Astrocyte of the spinal cord (primary cell): ENCODE measurements around the gene SLC16A5.
"Not testable (repeated sequence)": the region's sequence is repeated elsewhere in the genome, so short reads cannot be mapped to it uniquely, and the experiment has no call there.

Experiments
- DNase-seq: peaks from one replicate; pipeline ENCODE4 v3.0.0; 2011; ENCODE audit warnings: low read depth, low spot score
- H3K4me3 ChIP-seq: 2 replicates; pipeline ENCODE4 v1.5.1; 2011; ENCODE audit warnings: low read depth, mild to moderate bottlenecking, low read length, moderate library complexity
- CTCF ChIP-seq: IDR thresholded peaks from 2 replicates; pipeline ENCODE4 v1.5.1; 2012; ENCODE audit warnings: low read depth, mild to moderate bottlenecking, low read length, inconsistent platforms
- in situ Hi-C: cut with HindIII; loops from 2 replicates; pipeline ENCODE4 v1.10.0; 2017; ENCODE audit warnings: low sequenced_read_pairs

Gene SLC16A5, protein sequence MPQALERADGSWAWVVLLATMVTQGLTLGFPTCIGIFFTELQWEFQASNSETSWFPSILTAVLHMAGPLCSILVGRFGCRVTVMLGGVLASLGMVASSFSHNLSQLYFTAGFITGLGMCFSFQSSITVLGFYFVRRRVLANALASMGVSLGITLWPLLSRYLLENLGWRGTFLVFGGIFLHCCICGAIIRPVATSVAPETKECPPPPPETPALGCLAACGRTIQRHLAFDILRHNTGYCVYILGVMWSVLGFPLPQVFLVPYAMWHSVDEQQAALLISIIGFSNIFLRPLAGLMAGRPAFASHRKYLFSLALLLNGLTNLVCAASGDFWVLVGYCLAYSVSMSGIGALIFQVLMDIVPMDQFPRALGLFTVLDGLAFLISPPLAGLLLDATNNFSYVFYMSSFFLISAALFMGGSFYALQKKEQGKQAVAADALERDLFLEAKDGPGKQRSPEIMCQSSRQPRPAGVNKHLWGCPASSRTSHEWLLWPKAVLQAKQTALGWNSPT

DNA sequence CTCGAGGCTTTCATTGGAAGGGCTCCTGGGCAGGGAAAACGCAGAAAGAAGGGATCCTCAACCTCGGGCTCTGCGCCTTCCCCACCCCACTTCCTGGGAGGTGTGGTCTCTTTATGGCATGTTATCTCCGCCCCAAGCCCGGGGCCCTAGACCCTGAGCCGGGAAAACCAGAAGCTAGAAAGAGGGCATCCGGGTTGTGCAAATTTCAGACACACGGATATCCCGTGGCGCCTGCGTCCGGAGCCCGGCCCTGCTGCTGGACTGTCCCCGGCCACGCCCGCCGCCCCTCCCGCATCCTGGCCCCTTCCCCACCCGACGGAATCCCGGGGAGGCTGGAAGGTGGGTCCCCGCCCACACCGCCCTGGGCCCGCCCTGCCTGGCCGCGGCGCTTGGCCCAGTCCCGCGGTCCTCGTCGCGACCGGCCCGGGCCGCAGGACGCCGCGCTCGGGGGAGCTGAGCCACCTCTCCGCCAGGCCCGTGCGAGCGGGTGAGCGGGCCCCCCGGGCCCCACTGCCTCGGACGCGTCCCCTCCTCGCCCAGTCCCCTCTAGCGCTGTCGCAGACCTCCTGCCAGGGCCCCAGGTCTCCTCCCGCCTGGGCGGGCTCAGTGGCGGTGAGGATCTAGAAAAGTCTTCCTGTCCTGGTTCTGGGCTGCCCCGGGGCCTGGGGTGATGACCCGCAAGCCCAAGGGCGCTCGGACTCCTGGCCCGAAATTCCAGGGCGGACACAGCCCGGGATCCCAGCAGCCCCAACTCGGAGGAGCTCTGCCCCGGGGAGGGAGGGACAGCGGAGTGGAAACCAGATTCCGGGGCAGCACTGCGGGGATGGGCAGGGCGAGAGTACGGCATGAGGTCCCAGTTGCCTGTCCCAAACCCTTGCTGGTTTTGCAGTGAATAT is at the start of gene SLC16A5:
Gene SLC16A5, plus strand, starts transcription at position 397 of the 896 bp plus-strand sequence. CDS start 5,683 bp downstream, outside the sequence.
- no peak for TF ChIP-seq CTCF
- DNase-seq, result peak; percentile 70
- H3K4me3 ChIP-seq, result peak within 1 kb of the TSS; percentile 44
- in situ Hi-C loops, result no loop called here

DNA sequence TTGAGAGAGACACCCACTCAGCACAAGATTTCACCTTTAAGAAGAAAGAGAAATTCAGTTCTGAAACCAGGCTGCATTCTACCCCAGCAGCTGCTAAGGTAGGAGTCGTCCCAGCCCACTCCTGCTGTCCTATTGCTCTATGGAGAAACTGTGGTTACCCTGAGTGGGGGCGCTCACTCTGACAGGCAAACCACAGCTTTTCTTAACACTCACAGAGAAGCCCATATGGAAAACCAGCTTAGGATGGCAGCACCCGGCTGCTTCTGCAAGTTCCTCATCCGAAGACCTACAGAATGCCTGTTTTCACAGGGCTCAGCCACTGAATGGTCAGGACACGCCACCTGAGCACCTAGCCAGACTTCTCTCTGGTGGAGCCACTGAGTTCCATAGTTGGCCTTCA is 48.5 kb upstream of the SLC16A5 start:
- TF ChIP-seq CTCF, result no peak
- in situ Hi-C loops, result no loop called here
- H3K4me3 ChIP-seq, result no peak overlapping the region
- DNase-seq, result no peak

DNA sequence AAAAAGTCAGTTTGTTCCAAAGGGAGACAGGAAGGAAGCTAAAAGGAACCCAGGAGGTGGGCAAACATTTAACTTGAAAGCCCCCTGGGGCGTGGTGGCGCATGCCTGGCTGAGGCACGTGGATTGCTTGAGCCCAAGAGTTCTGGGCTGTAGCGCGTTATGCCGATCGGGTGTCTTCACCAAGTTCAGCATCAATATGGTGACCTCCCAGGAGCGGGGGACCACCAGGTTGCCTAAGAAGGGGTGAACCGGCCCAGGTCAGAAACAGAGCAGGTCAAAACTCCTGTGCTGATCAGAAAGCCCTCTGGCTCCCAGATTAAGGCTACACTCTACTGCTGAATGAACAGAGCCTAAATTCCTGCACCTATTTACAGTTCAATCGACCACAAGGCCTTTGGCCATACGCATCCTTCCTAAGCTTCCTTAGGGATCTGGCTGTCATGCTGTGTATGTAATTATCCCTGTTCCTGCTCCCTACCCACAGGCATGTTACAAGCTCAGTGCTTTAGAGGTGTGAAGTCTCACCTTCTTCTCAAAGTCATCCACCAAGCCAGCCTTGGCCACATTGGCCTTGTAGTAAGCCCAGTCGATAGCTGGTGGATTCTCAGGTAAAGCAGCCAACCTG is 46.0 kb upstream of the SLC16A5 start:
- no peak overlapping the region for H3K4me3 ChIP-seq
- TF ChIP-seq CTCF, result no peak
- DNase-seq, result no peak
- in situ Hi-C loops, result no loop called here

DNA sequence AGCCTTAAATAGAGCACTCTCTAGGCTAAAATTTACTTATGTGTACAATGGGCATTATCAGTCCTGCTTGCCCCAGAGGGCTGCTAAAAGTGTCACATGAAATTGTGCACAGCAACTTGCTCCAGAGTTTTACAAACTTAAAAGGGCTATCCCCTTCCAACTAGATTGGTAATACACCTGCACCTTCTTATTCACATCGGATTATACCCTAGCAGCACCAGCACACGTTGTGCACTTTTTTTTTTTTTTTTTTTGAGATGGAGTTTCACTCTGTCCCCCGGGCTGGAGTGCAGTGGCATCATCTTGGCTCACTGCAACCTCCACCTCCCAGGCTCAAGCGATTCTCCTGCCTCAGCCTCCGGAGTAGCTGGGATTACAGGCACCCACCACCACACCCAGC is 44.0 kb upstream of the SLC16A5 start:
- DNase-seq, H3K4me3 ChIP-seq, in situ Hi-C loops: not testable (repeated sequence)

DNA sequence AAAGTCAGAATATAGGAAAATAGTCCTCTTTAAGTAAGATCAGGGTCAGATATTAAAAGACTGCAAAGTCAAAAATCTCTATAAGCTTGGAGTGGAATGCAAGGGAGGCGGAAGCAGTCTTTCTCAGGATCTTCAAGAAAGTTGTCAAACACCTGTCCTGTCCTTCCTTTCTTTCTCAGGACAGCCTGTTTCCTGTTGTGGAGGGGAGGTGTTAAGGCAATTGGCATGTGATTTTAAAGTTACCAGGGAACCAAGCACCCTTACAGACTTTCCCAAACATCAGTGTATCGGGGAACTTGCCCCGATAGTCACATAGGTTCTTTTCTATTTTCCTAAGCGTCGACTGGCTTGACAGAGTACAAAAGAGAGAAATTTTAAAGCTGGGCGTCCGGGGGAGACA is 43.0 kb upstream of the SLC16A5 start:
- no peak for DNase-seq
- H3K4me3 ChIP-seq, result no peak overlapping the region
- no peak for TF ChIP-seq CTCF
- in situ Hi-C loops, result no loop called here

DNA sequence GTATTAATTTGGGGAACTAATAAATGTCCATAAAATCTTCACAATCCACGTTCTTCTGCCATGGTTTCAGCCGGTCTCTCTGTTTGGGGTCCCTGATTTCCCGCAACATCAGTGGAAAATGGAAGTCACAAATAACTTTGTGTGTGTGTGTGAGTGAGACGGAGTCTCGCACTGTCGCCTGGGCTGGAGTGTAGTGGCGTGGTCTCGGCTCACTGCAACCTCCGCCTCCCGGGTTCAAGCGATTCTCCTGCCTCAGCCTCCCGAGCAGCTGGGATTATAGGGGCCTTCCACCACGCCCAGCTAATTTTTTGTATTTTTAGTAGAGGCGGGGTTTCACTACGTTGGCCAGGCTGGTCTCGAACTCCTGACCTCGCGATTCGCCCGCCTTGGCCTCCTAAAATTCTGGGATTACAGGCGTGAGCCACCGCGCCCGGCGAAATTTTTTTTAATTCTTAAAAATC is 41.8 kb upstream of the SLC16A5 start:
- DNase-seq, in situ Hi-C loops: not testable (repeated sequence)
- H3K4me3 ChIP-seq, result peak overlapping the region; percentile 95

DNA sequence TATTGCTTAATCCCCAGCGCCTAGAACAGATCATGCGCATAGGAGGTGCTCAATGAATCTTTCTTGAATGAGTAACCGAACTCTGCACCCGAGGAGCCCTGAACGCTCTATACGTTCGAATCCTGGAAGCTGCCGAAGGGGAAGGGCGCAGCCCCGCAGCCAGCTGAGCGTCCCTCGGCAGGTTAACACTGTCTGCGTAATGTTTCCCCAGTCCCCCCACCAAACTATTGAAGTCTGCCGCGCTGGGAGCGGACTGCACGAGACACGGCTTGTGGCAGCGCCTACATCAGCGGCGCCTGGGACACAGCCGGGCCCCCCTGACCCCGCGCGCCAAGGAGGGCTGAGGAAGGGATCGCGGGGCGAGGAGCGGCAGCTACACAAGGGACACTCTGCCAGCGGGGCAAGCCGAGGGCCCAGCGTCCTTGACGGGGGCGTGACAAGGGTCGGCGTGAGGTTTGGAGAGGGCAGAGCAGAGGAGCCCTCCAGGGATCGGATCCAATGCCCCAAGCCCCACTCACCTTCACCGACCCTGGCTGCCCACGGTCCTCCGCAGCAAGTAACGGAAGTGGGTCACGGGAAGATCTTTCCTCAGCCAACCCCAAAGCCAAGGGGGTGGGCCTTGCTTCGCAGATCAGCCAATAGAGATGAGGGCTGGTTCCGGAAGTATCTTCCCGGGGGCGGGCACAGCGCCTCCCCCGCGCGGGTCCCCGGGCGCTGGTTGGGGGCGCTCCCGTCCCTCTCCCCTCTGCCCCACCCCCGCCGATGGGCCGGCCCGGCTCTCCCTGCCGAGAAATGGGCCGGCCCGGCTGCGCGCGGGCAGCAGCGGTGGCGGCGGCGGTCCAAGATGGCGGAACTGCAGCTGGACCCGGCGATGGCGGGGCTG is 41.1 kb upstream of the SLC16A5 start, which contains the start of the genes ATP5PD and KCTD2:
Gene ATP5PD, minus strand, starts transcription at position 563 of the 883 bp plus-strand sequence. CDS start 4,319 bp downstream, outside the sequence.
Gene KCTD2, plus strand, starts transcription at position 819 of the 883 bp plus-strand sequence. Its CDS starts 26 bp downstream, at position 845.
- in situ Hi-C loops, result no loop called here
- no peak for TF ChIP-seq CTCF
- DNase-seq, result peak; percentile 98
- peak within 1 kb of the TSS; percentile 95 for H3K4me3 ChIP-seq
